Mammary microvascular endothelial cell (primary cell): Measurements from ENCODE around the gene CRYGS. TPM values are rescaled to one million over a fixed set of nuclear protein-coding genes. Genes with fewer than 3 reads are reported as not detected.

ENCODE experiments used
- total RNA-seq: library from RNA; depleted of rRNA; stranded (reverse); fragments of >200 nt; gene quantifications from 2 replicates; pipeline ENCODE4 v1.2.3, GENCODE V29; 2015

The CRYGS gene
- 0.13 and 0.69 TPM in 2 replicates for total RNA-seq

GRCh38 chr3:186544281-186544680 is at the start of gene CRYGS:
Gene CRYGS (minus strand): TSS chr3:186544380. CDS start chr3:186544326, 54 bp downstream.

DNA sequence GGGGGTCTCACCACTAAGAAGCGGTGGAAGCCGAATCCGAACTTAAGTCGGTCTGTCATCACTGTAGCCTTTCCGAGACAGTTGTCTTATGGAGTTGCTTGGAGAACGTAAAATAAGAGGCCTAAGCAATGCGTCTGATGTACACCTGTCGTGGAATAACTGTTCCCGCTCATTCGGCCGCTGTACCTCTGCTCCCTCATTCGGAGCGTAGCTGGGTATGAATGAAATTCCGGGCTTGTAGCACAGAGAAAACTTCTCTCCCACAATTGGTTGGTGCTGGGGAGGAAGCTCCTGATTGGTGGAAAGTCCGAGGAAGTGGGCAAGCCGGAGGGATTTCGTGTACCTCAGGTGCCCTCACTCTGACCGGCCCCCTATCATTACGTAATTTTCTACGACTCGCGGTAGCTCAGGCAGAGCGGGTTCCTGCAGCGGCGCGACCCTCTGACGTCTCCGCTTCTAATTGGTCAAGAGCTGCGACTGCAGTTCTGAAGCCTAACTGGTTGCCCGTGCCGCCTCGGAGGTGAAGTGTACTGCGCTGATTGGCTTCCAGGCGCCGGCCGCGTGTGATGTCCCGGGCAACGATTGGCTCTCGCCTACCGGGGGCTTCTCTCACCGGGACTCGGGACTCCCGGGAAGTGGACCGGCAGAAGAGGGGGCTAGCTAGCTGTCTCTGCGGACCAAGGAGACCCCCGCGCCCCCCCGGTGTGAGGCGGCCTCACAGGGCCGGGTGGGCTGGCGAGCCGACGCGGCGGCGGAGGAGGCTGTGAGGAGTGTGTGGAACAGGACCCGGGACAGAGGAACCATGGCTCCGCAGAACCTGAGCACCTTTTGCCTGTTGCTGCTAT is 26.1 kb upstream of the CRYGS start, which contains the start of gene DNAJB11:
DNAJB11 (plus strand) TSS at position 625 of the 845 bp plus-strand sequence; CDS start at position 803, 178 bp downstream.

GRCh38 chr3:186567072-186567921 is 23.1 kb upstream of the CRYGS start, which contains the start of gene TBCCD1:
Gene TBCCD1 (minus strand): TSS chr3:186567339. CDS start chr3:186564329, 3,010 bp downstream.

Other genes starting within 250 kb of the CRYGS start
- 2.4 and 2.9 TPM in 2 replicates for gene DGKG, start 182.1 kb downstream of the CRYGS start, total RNA-seq
- 14.5 and 16.3 TPM in 2 replicates for gene TBCCD1, start 23.0 kb upstream of the CRYGS start, total RNA-seq
- 65.5 and 69.5 TPM in 2 replicates for gene DNAJB11, start 26.3 kb upstream of the CRYGS start, total RNA-seq
- not detected in 2 replicates for gene AHSG, start 68.7 kb upstream of the CRYGS start, total RNA-seq
- gene FETUB, start 96.0 kb upstream of the CRYGS start, total RNA-seq = not detected in 2 replicates
- not detected in 2 replicates for gene HRG, start 121.6 kb upstream of the CRYGS start, total RNA-seq
- gene KNG1, start 173.0 kb upstream of the CRYGS start, total RNA-seq = not detected in 2 replicates
- gene EIF4A2, start 239.2 kb upstream of the CRYGS start, total RNA-seq = 148 and 150 TPM in 2 replicates